OCI-LY7 (cell line): ENCODE data around the gene TMCC1.

Source experiments
- EZH2phosphoT487 ChIP-seq: fragments of 200-600 bp; sonication (generic); IDR thresholded peaks from 2 replicates; pipeline ENCODE4 v1.6.1; 2018; ENCODE audit warnings: low read depth, borderline replicate concordance, mild to moderate bottlenecking, mixed run types, antibody characterized with exemption, low read length, moderate library complexity, mixed read lengths
- TF ChIP-seq, protein P1 (sequence below): fragments of 200-600 bp; sonication (generic); conservative IDR thresholded peaks from 2 replicates; pipeline ENCODE4 v1.5.1; 2014; ENCODE audit warnings: mild to moderate bottlenecking, antibody characterized with exemption, low read length, moderate library complexity, mixed read lengths

DNA sequence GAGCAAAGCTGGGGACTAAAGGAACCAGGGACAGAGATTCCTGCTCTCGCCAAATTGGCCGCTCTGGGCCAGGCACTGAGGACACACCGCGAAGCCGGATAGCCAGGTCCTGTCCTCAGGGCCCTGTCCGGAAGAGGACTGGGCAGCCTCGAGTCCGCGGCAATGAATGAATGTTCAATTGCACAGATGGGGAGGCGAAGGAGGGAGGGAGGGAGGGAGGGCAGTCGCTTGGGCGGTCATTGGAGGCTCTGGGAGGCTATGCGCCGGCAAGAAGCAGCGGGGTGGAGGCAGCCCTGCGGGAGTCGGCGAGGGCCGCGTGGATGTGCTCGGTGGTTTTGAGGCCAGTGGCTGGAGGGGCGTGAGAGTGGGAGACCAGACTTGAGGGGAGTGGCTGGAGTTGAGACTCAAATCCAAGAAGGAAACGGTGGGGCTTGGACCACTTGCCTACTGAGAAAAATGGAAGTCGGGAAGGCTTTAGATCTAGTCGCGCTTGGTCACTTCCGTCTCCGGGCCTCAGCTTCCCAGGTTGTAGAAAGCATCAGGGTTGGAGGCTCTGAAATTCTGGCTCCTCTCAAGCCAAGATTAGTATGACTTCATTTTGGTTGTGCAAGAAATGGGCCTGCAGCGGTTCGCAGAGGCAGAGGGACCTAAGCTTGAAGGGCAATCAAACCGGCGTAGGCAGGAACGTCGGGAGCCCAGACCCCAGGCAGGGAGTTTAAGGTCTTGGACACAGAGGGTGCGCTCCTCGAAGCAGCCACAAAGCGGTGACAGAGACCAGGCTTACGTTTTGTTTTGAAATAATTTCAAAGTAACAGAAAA, 266.0 kb downstream of the TMCC1 start:
- TF ChIP-seq, protein P1, sequence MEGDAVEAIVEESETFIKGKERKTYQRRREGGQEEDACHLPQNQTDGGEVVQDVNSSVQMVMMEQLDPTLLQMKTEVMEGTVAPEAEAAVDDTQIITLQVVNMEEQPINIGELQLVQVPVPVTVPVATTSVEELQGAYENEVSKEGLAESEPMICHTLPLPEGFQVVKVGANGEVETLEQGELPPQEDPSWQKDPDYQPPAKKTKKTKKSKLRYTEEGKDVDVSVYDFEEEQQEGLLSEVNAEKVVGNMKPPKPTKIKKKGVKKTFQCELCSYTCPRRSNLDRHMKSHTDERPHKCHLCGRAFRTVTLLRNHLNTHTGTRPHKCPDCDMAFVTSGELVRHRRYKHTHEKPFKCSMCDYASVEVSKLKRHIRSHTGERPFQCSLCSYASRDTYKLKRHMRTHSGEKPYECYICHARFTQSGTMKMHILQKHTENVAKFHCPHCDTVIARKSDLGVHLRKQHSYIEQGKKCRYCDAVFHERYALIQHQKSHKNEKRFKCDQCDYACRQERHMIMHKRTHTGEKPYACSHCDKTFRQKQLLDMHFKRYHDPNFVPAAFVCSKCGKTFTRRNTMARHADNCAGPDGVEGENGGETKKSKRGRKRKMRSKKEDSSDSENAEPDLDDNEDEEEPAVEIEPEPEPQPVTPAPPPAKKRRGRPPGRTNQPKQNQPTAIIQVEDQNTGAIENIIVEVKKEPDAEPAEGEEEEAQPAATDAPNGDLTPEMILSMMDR: peak; percentile 88
- TF ChIP-seq EZH2phosphoT487: no peak
